T-helper 22 cell (primary cell): ENCODE results near the gene NUFIP2.
A peak's percentile ranks its signal among the peaks of the same experiment; 100 is the strongest.
"Not testable (repeated sequence)": the region's sequence is repeated elsewhere in the genome, so short reads cannot be mapped to it uniquely, and the experiment has no call there.

Source experiments
- DNase-seq: peaks from one replicate; pipeline ENCODE4 v3.0.0-alpha.2; 2020; ENCODE audit warnings: low read depth

Gene NUFIP2

DNA sequence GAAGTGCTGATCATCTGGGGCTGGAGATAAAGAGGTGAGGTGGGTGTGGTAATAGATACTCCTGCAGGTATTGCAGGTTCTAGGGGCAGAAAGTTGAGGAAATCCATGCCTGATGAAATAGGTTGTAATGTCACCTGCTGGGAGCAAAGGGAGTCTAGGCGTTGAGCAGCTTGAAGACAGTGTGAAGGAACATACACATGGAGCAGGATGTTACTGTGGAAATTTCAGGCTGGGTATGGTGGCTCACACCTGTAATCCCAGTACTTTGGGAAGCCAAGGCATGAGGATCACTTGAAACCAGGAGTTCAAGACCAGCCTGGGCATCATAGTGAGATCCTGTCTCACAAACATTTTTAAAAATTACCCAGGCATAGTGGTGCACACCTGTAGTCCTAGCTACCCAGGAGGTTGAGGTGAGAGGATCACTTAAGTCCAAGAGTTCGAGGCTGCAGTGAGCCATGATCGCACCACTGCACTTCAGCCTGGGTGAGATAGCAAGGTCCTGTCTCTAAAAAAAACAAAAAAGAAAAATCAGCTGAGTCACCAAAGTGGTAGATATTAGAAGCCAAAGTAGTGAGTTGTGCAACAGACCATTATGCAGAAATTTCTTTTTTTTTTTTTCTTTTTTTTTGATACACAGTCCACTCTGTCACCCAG, 56.3 kb downstream of the NUFIP2 start:
- DNase-seq: no peak

- no peak for DNase-seq
Observed at GRCh38 chr17:29235904-29236303, 58.0 kb downstream of the NUFIP2 start.

DNA sequence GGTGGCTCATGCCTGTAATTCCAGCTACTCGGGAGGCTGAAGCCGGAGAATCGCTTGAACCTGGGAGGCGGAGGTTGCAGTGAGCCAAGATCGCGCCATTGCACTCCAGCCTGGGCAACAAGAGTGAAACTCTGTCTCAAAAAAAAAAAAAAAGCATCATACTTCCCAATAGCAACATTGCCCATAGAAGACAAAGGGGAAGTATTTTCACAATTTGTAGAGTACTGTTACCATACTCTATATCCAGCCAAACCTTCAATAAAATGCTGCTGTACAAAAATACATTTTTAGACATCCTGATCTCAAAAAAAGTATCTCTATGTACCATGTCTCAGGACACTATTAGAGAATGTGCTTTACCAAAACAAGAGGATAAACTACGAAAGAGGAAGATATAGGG, 59.0 kb downstream of the NUFIP2 start:
- DNase-seq: not testable (repeated sequence)

GRCh38 chr17:29233301-29233700, 60.6 kb downstream of the NUFIP2 start:
- no peak for DNase-seq

- DNase-seq: no peak
Observed at GRCh38 chr17:29225396-29225795, 68.6 kb downstream of the NUFIP2 start.

GRCh38 chr17:29221338-29221737, 72.6 kb downstream of the NUFIP2 start:
- not testable (repeated sequence) for DNase-seq

- DNase-seq: peak; percentile 20
Observed at GRCh38 chr17:29219378-29220047, 74.4 kb downstream of the NUFIP2 start.

DNA sequence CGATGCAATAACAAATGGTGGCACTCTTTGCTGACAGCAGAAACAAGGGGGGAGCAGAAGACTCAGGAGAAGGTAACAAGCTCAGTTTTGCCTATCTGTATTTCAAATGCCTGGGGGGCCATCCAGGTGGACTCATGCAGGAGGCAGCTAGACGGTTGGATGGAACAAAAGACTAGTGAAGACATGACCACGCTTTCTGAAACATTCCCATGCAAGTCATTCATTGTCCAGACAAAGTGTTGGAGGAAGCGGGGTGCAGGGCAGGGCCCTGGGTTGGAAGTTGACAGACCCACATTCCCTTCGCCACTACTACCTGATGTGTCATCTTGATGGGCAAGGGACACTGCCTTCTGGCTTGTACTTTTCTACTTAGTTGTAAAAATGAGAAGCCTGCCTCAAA, 77.1 kb downstream of the NUFIP2 start:
- no peak for DNase-seq

GRCh38 chr17:29216181-29216580, 77.8 kb downstream of the NUFIP2 start:
- DNase-seq: no peak

DNA sequence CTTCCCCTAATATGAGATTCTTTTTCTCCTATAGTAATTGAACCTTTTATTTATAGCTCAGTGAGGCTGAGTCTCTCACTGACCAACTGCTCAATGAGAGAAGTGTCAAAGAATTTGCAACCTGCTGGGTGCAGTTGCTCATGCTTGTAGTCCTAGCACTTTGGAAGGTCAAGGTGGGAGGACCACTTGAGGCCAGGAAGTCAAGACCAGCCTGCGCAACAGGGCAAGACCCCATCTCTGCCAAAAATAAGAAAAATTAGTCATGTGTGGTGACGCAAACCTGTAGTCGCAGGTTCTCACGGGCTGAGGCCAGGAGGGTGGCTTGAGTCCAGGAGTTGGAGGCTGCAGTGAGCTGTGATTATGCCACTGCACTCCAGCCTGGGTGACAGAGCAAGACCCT, 78.2 kb downstream of the NUFIP2 start:
- DNase-seq: no peak

DNA sequence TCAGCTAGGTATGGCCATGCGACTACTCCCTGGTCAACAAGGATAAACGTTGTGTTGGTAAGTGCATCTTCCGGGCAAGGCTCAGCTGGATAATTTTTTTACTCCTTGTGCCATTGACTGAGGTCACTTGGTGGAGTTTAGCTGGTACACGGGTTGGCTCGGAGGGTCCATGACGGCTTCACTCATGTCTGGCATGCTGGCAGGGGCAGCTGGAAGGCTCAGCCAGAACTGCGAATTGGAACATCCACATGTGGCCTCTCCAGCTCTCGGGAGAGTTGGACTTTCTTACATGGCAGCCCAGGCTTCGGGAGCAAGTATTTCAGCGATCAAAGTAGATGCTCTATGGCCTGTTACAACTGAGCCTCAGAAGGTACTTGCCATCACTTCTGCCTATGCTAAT, 78.8 kb downstream of the NUFIP2 start:
- no peak for DNase-seq

GRCh38 chr17:29214215-29215146, 79.5 kb downstream of the NUFIP2 start:
- no peak for DNase-seq

- no peak for DNase-seq
Observed at GRCh38 chr17:29212681-29213121, 81.2 kb downstream of the NUFIP2 start.

- DNase-seq: no peak
Observed at GRCh38 chr17:29212094-29212631, 81.8 kb downstream of the NUFIP2 start.

DNA sequence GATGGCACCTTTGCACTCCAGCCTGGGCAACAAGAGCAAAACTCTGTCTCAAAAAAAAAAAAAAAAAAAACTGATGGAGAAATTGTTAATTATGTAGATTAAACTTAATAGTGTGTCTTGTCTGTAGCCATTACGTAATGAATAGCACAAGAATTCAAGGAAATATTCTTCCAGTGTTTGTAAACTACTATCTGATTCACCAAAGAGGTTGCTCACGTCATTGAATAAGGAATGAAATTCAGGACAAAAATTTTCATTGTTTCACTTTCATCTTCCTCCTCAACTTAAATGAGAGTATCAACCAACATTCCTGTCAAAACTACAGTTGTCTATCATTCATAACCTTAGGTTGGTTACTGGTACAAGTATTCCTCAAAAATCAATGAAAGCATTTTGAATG, 83.1 kb downstream of the NUFIP2 start:
- no peak for DNase-seq

GRCh38 chr17:29209073-29209472, 84.9 kb downstream of the NUFIP2 start:
- no peak for DNase-seq

DNA sequence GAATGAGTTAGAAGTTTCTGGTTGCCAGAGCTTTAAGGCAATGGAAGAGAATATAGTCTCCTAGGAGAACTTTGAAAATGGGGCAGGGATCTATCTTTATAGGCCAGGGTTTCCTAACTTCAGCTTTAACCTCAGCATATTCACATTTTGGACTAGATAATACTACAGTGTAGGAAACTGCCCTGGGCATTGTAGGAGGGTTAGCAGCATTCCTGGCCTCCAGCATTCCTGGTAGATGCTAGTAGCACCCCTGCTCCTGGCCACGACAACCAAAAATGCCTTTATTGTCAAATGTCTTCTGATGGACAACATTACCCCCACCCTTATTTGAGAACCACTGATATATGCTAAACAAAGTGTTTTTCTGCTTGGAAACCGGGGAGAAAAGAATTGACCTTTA, 86.0 kb downstream of the NUFIP2 start:
- no peak for DNase-seq
